Measurements from ENCODE around the gene DENND4B. TPM values are rescaled to one million over a fixed set of nuclear protein-coding genes. Genes with fewer than 3 reads are reported as not detected.

DENND4B gene
- total RNA-seq, 1 donor from 2014 or later, result 2.7 TPM

- Mint-ChIP-seq H3K4me1 (peaks cover 49% of the 10 kb centered on the region), H3K36me3 (peaks cover 15% of the 10 kb centered on the region), H3K4me3 (peak overlapping the region; percentile 96), H3K27ac (peak overlapping the region; percentile 99), H3K9me3 (no peaks in the 10 kb centered on the region), H3K27me3 (ENCODE audit: insufficient read depth, low read depth) (no peaks in the 10 kb centered on the region)
- peak overlapping the region; percentile 98 for H3K4me2 ChIP-seq
- no peaks in the 10 kb centered on the region for H4K20me1 ChIP-seq (ENCODE audit: low read depth)
- peak overlapping the region; percentile 31 for H3K9ac ChIP-seq
- no peak overlapping the region for H2AFZ ChIP-seq (replicated peaks)
- peaks cover 24% of the 10 kb centered on the region for H3K4me1 ChIP-seq
- H3F3A ChIP-seq (ENCODE audit: low read depth), result peaks cover 48% of the 10 kb centered on the region
- H3K27ac ChIP-seq, result no peak overlapping the region
- no peaks in the 10 kb centered on the region for H3K9me3 ChIP-seq (ENCODE audit: low read depth)
- peaks cover 43% of the 10 kb centered on the region for H3K79me2 ChIP-seq (ENCODE audit: low read depth)
- H3K36me3 ChIP-seq, result no peaks in the 10 kb centered on the region
- H3K4me3 ChIP-seq, result peak overlapping the region; percentile 64
- no peak for TF ChIP-seq CTCF (IDR thresholded peaks at IDR 0.05)
- no peak for TF ChIP-seq EZH2 (IDR thresholded peaks at IDR 0.05)
- TF ChIP-seq EZH2phosphoT487 (IDR thresholded peaks at IDR 0.05), result no peak
- no peak for DNase-seq (ENCODE audit: low spot score)
- no peaks in the 10 kb centered on the region for H3K27me3 ChIP-seq
Observed at GRCh38 chr1:153968408-153968807, 21.9 kb upstream of the DENND4B start.

GRCh38 chr1:153968000-153968363 is 21.5 kb upstream of the DENND4B start:
- peak overlapping the region; percentile 98 for H3K4me2 ChIP-seq
- Mint-ChIP-seq H3K9me3 (no peaks in the 10 kb centered on the region), H3K4me3 (peak overlapping the region; percentile 96), H3K4me1 (peaks cover 49% of the 10 kb centered on the region), H3K27me3 (ENCODE audit: insufficient read depth, low read depth) (no peaks in the 10 kb centered on the region), H3K36me3 (peaks cover 15% of the 10 kb centered on the region), H3K27ac (peak overlapping the region; percentile 99)
- H3K27ac ChIP-seq, result peak overlapping the region; percentile 76
- H3K4me3 ChIP-seq, result peak overlapping the region; percentile 64
- peaks cover 24% of the 10 kb centered on the region for H3K4me1 ChIP-seq
- peak overlapping the region; percentile 31 for H3K9ac ChIP-seq
- DNase-seq (ENCODE audit: low spot score), result no peak
- no peaks in the 10 kb centered on the region for H3K9me3 ChIP-seq (ENCODE audit: low read depth)
- no peaks in the 10 kb centered on the region for H3K36me3 ChIP-seq
- TF ChIP-seq CTCF (IDR thresholded peaks at IDR 0.05) (no peak), EZH2 (IDR thresholded peaks at IDR 0.05) (no peak), EZH2phosphoT487 (IDR thresholded peaks at IDR 0.05) (no peak)
- H3F3A ChIP-seq (ENCODE audit: low read depth), result peaks cover 48% of the 10 kb centered on the region
- peak overlapping the region; percentile 8 for H2AFZ ChIP-seq (replicated peaks)
- H3K27me3 ChIP-seq, result no peaks in the 10 kb centered on the region
- H4K20me1 ChIP-seq (ENCODE audit: low read depth), result no peaks in the 10 kb centered on the region
- H3K79me2 ChIP-seq (ENCODE audit: low read depth), result peaks cover 46% of the 10 kb centered on the region

DNA sequence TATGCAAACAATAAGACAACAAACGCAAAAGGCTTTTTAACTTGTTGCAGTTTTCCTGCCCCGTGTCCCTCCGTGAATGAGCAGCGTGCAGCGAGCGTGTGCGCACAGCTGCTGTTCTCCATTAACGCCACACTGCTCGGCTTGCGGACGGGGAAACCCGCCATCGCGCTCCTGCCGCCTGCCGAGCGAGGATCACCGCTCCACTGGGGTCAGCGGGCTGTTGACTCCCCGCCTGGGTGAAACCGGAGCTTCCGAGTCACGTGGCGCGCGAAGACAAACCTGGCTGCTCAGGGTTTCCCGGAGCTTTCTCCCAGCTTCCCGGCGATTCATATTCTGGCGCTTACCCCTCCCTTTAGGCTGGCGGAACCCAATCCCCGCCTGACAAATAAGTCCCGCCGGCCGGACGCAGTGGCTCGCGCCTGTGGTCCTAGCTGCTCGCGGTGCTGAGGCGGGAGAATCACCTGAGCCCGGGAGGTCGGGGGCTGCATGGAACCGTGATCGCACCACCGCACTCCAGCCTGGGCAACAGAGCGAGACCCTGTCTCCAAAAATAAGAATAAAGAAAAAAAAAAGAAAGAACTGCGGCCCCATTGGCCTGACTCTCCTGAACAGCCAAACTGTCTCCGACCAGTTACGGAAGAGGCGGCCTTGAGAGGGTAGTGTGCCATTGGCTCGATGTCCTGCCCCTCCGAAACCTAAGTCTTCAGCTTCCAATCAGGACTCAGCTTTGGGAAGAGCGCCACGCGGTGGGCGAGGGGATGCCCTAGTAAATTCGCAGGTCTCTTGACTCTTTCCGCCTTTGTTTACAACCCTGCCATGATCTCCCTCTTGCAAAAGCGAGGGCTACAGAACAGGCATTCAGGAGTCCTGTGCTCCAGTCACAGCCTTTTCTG is 20.8 kb upstream of the DENND4B start, which contains the start of gene CREB3L4:
Gene CREB3L4 (plus strand): TSS at position 796 of the 893 bp plus-strand sequence. CDS start 624 bp downstream, outside the sequence.
- H3K36me3 Mint-ChIP-seq, result peaks cover 10% of the 10 kb centered on the region
- no peaks in the 10 kb centered on the region for H3K9me3 Mint-ChIP-seq
- no peaks in the 10 kb centered on the region for H3K27me3 ChIP-seq
- H3K27me3 Mint-ChIP-seq (ENCODE audit: insufficient read depth, low read depth), result no peaks in the 10 kb centered on the region
- peaks cover 55% of the 10 kb centered on the region for H3K4me1 Mint-ChIP-seq
- H3K4me3 ChIP-seq, result peak within 1 kb of the TSS; percentile 64
- peaks cover 24% of the 10 kb centered on the region for H3K4me1 ChIP-seq
- DNase-seq (ENCODE audit: low spot score), result peak; percentile 97
- H3K27ac Mint-ChIP-seq, result peak within 1 kb of the TSS; percentile 99
- H3F3A ChIP-seq (ENCODE audit: low read depth), result peaks cover 48% of the 10 kb centered on the region
- TF ChIP-seq EZH2 (IDR thresholded peaks at IDR 0.05) (no peak), CTCF (IDR thresholded peaks at IDR 0.05) (peak; percentile 55), EZH2phosphoT487 (IDR thresholded peaks at IDR 0.05) (no peak)
- H3K9me3 ChIP-seq (ENCODE audit: low read depth), result no peaks in the 10 kb centered on the region
- H3K36me3 ChIP-seq, result no peaks in the 10 kb centered on the region
- peak within 1 kb of the TSS; percentile 47 for H3K9ac ChIP-seq
- peak within 1 kb of the TSS; percentile 98 for H3K4me2 ChIP-seq
- peak within 1 kb of the TSS; percentile 96 for H3K4me3 Mint-ChIP-seq
- H3K27ac ChIP-seq, result peak within 1 kb of the TSS; percentile 94
- H3K79me2 ChIP-seq (ENCODE audit: low read depth), result peaks cover 53% of the 10 kb centered on the region
- no peaks in the 10 kb centered on the region for H4K20me1 ChIP-seq (ENCODE audit: low read depth)
- peak within 1 kb of the TSS; percentile 77 for H2AFZ ChIP-seq (replicated peaks)
